PFSK-1 (cell line): Measurements from ENCODE around the gene PPP2R5A.

Experiments used
- FOXP2 ChIP-seq: optimal IDR thresholded peaks from 2 replicates; pipeline ENCODE3; 2011; ENCODE audit warnings: borderline replicate concordance, control low read depth, inconsistent platforms; ENCODE audit not compliant: insufficient read depth; ENCODE audit errors: extremely low read length, extremely low read depth
- POLR2AphosphoS5 ChIP-seq: IDR thresholded peaks from 2 replicates; pipeline ENCODE4 v1.6.1; 2012; ENCODE audit warnings: low read depth, mild to moderate bottlenecking, control low read depth, low read length, moderate library complexity
- REST ChIP-seq, 2 experiments: IDR thresholded peaks; 2 replicates each; pipeline versions ENCODE4 v1.6.1 to v1.8.0; 2011 to 2012; ENCODE audit warnings: low read depth in 2 of 2, low read length in 2 of 2, control low read depth in 1 of 2, inconsistent platforms in 1 of 2, mild to moderate bottlenecking in 1 of 2, moderate library complexity in 1 of 2; ENCODE audit not compliant: insufficient read depth in 1 of 2
- SIN3A ChIP-seq: IDR thresholded peaks from 2 replicates; pipeline ENCODE4 v1.6.1; 2012; ENCODE audit warnings: mild to moderate bottlenecking, low read length, moderate library complexity, borderline replicate concordance; ENCODE audit not compliant: insufficient read depth
- TAF1 ChIP-seq: IDR thresholded peaks from 2 replicates; pipeline ENCODE4 v1.6.1; 2012; ENCODE audit warnings: low read length, control low read depth, borderline replicate concordance; ENCODE audit not compliant: insufficient read depth

- no peak for TF ChIP-seq REST (IDR thresholded peaks at IDR 0.05; ENCODE audit: insufficient read depth in 1 of 2, low read depth in 2 of 2, low read length in 2 of 2)
- no peak for TF ChIP-seq SIN3A
- no peak for TF ChIP-seq TAF1
- TF ChIP-seq POLR2AphosphoS5: no peak
- no peak for TF ChIP-seq FOXP2
Measured at GRCh38 chr1:212402666-212403321, 117.6 kb downstream of the PPP2R5A start.
